CD4-positive, alpha-beta T cell treated with Interleukin-10 for 1 hour (primary cell): ENCODE results near the gene ACAN.
"Not testable (repeated sequence)": the region's sequence is repeated elsewhere in the genome, so short reads cannot be mapped to it uniquely, and the experiment has no call there.

ENCODE experiments used
- DNase-seq: peaks from one replicate; pipeline ENCODE4 v3.0.0-alpha.2; 2020

ACAN gene

GRCh38 chr15:88904624-88905327 lies 101.5 kb downstream of the ACAN start:
- peak; percentile 97 for DNase-seq

GRCh38 chr15:88905576-88905975 lies 102.3 kb downstream of the ACAN start:
- DNase-seq = no peak

- DNase-seq = no peak
Observed at GRCh38 chr15:88906130-88906529, 102.9 kb downstream of the ACAN start.

GRCh38 chr15:88906551-88906950 lies 103.3 kb downstream of the ACAN start:
- DNase-seq = no peak

GRCh38 chr15:88907111-88907510 lies 103.9 kb downstream of the ACAN start:
- DNase-seq = no peak

GRCh38 chr15:88908123-88908522 lies 104.9 kb downstream of the ACAN start:
- no peak for DNase-seq

GRCh38 chr15:88908697-88909621 lies 105.7 kb downstream of the ACAN start:
- DNase-seq = no peak

GRCh38 chr15:88909956-88910831 lies 107.0 kb downstream of the ACAN start:
- DNase-seq = no peak

GRCh38 chr15:88911766-88912118 lies 108.5 kb downstream of the ACAN start:
- DNase-seq = no peak

- DNase-seq = no peak
Observed at GRCh38 chr15:88912500-88912921, 109.3 kb downstream of the ACAN start.

- peak; percentile 71 for DNase-seq
Observed at GRCh38 chr15:88913017-88913849, 110.0 kb downstream of the ACAN start, which contains the start of gene MFGE8. Gene MFGE8 (minus strand): TSS chr15:88913379. CDS start chr15:88913319, 60 bp downstream.

GRCh38 chr15:88913850-88914169 lies 110.6 kb downstream of the ACAN start:
- DNase-seq = no peak

GRCh38 chr15:88915354-88915753 lies 112.1 kb downstream of the ACAN start:
- DNase-seq = no peak

GRCh38 chr15:88917760-88918159 lies 114.5 kb downstream of the ACAN start:
- DNase-seq = no peak

- DNase-seq = no peak
Observed at GRCh38 chr15:88918738-88919137, 115.5 kb downstream of the ACAN start.

- DNase-seq = no peak
Observed at GRCh38 chr15:88920186-88920891, 117.1 kb downstream of the ACAN start.

- DNase-seq = not testable (repeated sequence)
Observed at GRCh38 chr15:88920892-88921435, 117.7 kb downstream of the ACAN start.
